Sigmoid colon (tissue), 4 donors: Measurements from ENCODE around the gene BTBD6.

Experiments
- EP300 ChIP-seq, 4 donors: sonication (generic); formaldehyde crosslinking; IDR thresholded peaks; one replicate each; pipeline ENCODE4 v1.6.1; 2017; ENCODE audit warnings: antibody characterized with exemption in 4 of 4
- POLR2A ChIP-seq, 2 donors: fragments of 450-650 bp; IDR thresholded peaks; one replicate each; pipeline ENCODE4 v1.6.1; 2016; ENCODE audit warnings: antibody characterized with exemption in 2 of 2, mild to moderate bottlenecking in 2 of 2, moderate library complexity in 2 of 2
- POLR2AphosphoS5 ChIP-seq, 4 donors: sonication (generic); formaldehyde crosslinking; IDR thresholded peaks; one replicate each; pipeline ENCODE4 v1.6.1; 2017; ENCODE audit warnings: antibody characterized with exemption in 4 of 4
- TF ChIP-seq, protein P1 (sequence below), 4 experiments: fragments of 450-650 bp in 3 of 4; fragments of 200-600 bp in 1 of 4; IDR thresholded peaks; one replicate each; pipeline ENCODE4 v1.5.1; 2016 to 2019; ENCODE audit warnings: antibody characterized with exemption in 4 of 4, mild to moderate bottlenecking in 3 of 4, moderate library complexity in 2 of 4

DNA sequence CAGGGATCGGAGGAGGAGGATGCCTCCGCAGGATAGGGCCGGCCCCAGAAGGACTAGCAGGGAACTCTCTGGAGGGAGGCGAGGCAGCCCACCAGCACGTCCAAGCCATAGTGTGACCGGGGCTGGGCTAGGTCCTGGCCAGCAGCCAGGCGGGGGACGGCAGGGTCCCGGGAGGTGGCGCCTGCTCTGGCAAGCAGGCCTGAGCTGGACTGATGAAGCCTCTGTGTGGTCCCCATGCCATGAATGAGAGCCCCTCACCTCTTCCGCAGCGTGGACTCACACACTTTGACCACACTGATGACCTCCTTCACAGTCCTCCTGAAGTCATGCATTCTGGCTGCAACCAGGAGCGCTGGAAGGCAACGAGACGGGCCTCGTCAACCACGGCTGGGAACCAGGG lies 19.8 kb upstream of the BTBD6 start:
- TF ChIP-seq EP300 (IDR thresholded peaks at IDR 0.05) (no peak), POLR2AphosphoS5 (IDR thresholded peaks at IDR 0.05) (no peak), POLR2A (IDR thresholded peaks at IDR 0.05) (no peak)
- TF ChIP-seq, protein P1, sequence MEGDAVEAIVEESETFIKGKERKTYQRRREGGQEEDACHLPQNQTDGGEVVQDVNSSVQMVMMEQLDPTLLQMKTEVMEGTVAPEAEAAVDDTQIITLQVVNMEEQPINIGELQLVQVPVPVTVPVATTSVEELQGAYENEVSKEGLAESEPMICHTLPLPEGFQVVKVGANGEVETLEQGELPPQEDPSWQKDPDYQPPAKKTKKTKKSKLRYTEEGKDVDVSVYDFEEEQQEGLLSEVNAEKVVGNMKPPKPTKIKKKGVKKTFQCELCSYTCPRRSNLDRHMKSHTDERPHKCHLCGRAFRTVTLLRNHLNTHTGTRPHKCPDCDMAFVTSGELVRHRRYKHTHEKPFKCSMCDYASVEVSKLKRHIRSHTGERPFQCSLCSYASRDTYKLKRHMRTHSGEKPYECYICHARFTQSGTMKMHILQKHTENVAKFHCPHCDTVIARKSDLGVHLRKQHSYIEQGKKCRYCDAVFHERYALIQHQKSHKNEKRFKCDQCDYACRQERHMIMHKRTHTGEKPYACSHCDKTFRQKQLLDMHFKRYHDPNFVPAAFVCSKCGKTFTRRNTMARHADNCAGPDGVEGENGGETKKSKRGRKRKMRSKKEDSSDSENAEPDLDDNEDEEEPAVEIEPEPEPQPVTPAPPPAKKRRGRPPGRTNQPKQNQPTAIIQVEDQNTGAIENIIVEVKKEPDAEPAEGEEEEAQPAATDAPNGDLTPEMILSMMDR (IDR thresholded peaks at IDR 0.05), result no peak
